Femur (tissue), 1 donor: ENCODE measurements around the gene HBG2.
"Not testable (repeated sequence)": the region's sequence is repeated elsewhere in the genome, so short reads cannot be mapped to it uniquely, and the experiment has no call there.

Source experiments
- DNase-seq: peaks from one replicate; pipeline ENCODE4 v3.0.0-alpha.2; 2017

HBG2 gene

GRCh38 chr11:5254646-5255413 is at the start of gene HBG2:
TSS of gene HBG2 (minus strand) at chr11:5254781. CDS start at chr11:5254728, 53 bp downstream.
- not testable (repeated sequence) for DNase-seq

DNA sequence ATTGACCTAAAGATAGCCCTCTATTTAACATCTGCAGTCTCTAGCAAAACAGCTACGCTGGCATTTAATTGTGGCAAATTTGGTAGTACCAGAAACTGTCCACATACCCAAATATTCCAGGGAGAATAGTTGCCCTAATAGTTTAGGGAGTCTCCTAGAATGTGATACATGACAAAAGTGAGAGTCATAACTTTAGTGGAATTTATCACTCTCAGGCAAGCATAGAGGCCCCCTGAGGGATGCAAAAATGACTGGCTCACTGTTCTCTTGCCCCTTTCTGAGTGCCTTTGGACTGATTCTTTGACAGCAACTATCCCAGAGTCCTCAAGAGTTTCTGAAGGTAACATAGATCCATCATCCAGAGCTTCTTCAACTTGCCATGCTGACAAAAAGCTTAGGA is 49.5 kb upstream of the HBG2 start:
- no peak for DNase-seq

DNA sequence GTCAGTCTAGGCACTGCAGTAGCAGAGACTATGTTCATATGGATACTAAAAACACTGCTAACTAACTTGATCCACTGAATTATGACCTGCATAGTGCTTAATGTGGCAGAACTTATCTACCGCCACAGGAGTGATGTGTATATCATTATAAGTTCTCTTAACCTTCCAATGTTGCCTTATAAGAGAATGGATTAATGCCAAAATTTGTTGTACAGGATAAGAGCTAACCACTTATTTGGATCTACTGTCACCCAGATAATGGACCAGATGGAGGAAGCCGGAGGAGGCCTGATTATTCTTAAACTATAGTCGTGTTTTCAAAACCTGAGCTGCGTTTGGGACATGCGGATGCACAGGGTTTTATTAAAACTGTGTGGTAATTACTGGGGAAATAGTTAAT is 49.0 kb upstream of the HBG2 start:
- no peak for DNase-seq

DNA sequence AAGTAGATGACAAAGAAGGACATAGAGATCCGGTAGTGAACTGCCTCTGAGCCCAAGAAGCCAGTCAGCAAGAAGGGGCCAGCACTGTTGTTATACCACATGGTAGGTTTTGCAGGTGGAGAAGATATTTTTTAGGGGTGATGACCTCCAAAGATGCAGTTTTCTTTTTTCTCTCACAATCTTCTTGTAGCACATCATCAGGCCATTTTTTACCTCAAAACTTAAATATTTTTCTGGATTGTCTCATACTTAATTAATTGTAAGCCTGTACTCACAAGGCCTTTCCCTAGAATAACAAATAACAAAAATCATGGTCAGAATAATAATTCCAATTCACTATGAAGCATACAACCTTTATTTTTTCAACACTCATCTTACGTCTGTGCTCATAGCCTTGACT is 47.3 kb upstream of the HBG2 start, which contains the start of gene OR51B4:
Gene OR51B4 (minus strand): TSS at position 101 of the 400 bp plus-strand sequence. CDS start 0 bp downstream, at position 101.
- DNase-seq: no peak

DNA sequence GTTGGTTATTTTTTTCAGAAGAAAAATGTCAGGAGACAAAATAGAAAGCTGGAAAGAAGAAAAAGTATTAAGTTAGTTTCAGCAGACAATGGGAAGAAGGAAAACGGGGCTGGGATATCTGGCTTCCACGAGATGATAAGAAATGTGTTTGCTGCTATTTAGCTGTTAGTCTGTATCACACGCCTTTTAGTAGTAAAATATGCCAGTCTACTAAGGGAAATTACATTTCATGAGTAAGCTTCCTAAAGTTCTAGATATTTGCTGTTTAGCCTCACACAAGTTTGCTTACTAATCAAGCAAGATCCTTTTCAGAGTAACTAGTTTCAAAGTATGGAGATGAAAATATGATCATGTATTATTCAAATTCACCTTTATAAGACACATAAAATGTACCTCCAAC is 45.7 kb upstream of the HBG2 start:
- no peak for DNase-seq

- no peak for DNase-seq
These were observed 43.9 kb upstream of the HBG2 start for GRCh38 chr11:5298451-5298850.

GRCh38 chr11:5297721-5298323 is 43.2 kb upstream of the HBG2 start:
- no peak for DNase-seq

GRCh38 chr11:5294342-5294995 is 39.9 kb upstream of the HBG2 start:
- not testable (repeated sequence) for DNase-seq

DNA sequence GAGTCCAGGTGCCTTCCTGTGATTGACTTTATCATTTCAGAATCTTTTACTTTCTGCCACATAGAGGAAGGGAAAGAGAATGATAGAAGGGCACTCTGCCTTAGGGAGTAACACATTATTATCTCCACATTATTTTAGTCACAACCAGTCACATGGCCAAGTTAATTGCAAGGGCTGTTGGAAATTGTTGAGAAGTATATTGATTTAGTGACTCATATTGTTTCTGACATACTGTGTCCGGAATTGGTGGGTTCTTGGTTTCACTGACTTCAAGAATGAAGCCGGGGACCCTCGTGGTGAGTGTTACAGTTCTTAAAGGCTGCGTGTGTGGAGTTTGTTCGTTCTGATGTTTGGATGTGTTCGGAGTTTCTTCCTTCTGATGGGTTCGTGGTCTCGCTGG is 38.4 kb upstream of the HBG2 start:
- DNase-seq: no peak

GRCh38 chr11:5291207-5291838 is 36.7 kb upstream of the HBG2 start:
- no peak for DNase-seq

- no peak for DNase-seq
These were observed 35.5 kb upstream of the HBG2 start for GRCh38 chr11:5290106-5290505.

- no peak for DNase-seq
These were observed 35.1 kb upstream of the HBG2 start for GRCh38 chr11:5289696-5290095.

DNA sequence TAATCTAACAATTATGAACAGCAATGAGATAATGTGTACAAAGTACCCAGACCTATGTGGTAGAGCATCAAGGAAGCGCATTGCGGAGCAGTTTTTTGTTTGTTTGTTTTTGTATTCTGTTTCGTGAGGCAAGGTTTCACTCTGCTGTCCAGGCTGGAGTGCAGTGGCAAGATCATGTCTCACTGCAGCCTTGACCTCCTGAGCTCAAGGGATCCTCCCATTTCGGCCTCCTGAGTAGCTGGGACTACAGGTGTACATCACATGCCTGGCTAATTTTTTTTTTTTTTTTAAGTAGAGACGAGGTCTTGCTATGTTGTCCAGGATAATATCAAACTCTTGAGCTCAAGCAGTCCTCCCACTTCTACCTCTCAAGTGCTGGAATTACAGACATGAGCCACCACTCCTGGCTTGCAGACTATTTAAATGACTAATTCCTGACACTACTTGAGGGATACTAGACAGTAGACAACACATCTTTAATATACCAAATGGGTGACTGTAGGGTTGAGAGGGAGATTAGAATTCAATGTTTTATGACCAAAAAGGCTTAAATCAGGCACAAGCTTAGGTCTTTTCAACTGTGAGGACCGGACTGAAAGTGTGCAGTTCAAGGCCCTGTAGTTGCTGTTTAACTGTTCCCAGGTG is 34.4 kb upstream of the HBG2 start:
- no peak for DNase-seq

GRCh38 chr11:5288108-5288905 is 33.7 kb upstream of the HBG2 start:
- DNase-seq: peak; percentile 44

- DNase-seq: no peak
These were observed 32.3 kb upstream of the HBG2 start for GRCh38 chr11:5286901-5287300.

DNA sequence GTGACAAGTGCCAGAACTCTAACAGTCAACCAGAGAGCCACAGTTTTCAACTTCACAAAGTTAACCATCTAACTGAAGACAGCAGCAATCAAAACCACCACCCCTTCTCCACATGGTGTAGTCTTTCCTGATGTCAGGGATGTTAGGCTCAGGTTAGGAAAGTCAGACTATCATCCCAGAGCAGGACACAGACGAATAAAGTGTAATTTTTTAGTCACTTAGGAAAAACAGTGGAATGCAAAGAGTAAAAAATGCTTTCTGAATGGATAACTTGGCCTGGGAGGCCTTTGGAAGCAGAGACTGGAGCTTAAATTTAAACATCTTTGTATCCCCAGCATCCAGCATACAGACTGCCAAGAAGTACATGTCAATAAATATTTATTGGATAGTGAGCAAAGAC is 31.8 kb upstream of the HBG2 start:
- DNase-seq: no peak

DNA sequence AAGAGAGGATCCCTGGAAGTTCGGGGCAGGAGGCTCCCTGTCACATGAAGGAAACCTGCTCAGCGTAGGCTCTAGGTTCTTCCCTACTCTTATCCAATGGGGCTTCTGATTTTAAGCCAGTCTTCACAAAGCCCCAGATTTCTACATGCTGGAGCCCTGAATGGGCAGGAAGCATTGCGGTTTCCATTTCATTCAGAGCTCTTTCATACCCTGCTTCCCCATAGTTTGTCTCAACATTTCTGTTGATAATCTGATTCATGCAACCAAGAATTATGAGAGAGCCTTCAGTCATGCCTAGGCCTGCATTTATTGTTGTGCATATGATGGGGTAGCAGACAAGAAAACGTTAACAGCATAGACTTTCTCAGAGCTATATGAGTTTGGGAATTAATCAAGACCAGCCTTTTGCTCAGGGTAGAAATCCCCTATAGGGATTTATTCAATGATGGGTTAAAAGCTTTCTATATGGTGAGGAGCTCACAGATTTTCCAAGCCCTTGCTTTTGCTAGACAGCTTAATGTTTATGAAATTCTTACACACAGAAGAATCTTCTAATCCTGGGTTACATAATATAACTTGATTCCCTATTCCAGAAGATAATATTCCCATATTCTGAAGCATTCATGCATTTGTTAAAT is 31.2 kb upstream of the HBG2 start:
- DNase-seq: no peak

DNA sequence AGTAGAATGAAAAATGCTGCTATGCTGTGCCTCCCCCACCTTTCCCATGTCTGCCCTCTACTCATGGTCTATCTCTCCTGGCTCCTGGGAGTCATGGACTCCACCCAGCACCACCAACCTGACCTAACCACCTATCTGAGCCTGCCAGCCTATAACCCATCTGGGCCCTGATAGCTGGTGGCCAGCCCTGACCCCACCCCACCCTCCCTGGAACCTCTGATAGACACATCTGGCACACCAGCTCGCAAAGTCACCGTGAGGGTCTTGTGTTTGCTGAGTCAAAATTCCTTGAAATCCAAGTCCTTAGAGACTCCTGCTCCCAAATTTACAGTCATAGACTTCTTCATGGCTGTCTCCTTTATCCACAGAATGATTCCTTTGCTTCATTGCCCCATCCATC is 30.1 kb upstream of the HBG2 start:
- DNase-seq: peak; percentile 27

DNA sequence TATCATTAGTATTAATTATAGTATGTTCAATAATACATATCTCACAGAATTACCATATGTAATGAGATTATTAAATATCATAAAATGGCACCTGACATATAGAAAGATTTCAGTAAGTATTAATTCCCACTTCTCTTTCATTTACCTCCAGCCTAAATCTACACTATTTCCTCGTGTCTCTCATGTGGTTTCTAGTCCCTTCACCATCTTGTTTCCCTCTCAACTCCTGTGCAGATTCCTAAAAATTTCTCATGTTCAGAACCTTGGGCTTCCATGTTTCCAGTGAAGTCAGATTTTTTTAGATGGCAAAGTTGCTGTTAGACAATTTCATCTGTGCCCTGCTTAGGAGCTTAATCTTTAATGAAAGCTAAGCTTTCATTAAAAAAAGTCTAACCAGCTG is 29.3 kb upstream of the HBG2 start:
- DNase-seq: no peak

DNA sequence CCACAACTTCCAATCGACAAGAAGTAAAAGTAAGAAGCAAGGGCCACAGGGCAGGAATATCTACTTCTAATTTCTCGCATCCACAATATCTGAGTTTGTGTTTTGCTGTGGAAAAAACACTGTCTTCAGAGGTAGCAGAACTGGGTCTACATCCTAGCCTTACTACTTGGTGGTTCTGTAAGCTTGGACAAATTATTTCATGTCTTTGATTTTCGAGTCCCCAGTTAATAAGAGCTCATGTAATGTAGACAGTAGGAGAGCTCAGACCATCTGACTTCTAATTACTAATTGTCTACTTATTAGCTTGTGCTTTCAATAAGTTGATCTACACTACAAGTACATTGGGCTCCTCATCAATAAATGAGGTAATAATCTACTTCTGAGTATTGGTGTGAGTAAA is 28.5 kb upstream of the HBG2 start:
- no peak for DNase-seq

DNA sequence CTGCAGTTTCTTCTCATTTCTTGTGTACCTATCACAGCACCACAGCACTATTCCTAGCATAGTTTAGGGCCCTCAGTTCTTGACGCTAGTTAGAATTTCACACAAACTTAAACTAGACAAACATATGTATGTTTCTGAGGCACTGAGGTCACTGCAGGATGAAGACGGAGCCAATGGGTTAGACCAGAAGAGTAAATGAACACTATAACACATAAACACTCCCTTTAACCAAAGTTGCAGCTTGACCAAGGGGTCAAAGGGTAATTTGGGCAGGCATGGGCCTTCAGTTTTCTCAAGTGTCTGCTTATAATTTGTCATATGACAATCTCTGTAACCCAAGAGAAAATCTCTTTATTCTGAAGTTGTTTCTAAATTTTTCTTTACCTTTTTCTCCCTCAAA is 28.0 kb upstream of the HBG2 start:
- no peak for DNase-seq

GRCh38 chr11:5281596-5281995 is 27.0 kb upstream of the HBG2 start:
- no peak for DNase-seq
